Endothelial cell (in vitro differentiated cells): ENCODE measurements around the gene PSMB5. TPM values are rescaled to one million over a fixed set of nuclear protein-coding genes. Genes with fewer than 3 reads are reported as not detected.

Experiments used
- DNase-seq: peaks from one replicate; pipeline ENCODE4 v3.0.0; 2021; ENCODE audit warnings: low spot score
- H3K27ac Mint-ChIP-seq: one replicate; pipeline ENCODE4 v1.8.0; 2021; ENCODE audit warnings: mixed read lengths, inconsistent platforms; ENCODE audit not compliant: unreplicated experiment
- H3K27me3 Mint-ChIP-seq: one replicate; pipeline ENCODE4 v1.8.0; 2021; ENCODE audit warnings: mild to moderate bottlenecking, moderate library complexity, mixed read lengths, inconsistent platforms; ENCODE audit not compliant: unreplicated experiment
- H3K36me3 Mint-ChIP-seq: one replicate; pipeline ENCODE4 v1.8.0; 2021; ENCODE audit warnings: mild to moderate bottlenecking, low read depth, mixed read lengths, inconsistent platforms; ENCODE audit not compliant: unreplicated experiment
- H3K4me1 Mint-ChIP-seq: one replicate; pipeline ENCODE4 v1.8.0; 2021; ENCODE audit warnings: mild to moderate bottlenecking, mixed read lengths, inconsistent platforms; ENCODE audit not compliant: unreplicated experiment
- H3K4me3 Mint-ChIP-seq: one replicate; pipeline ENCODE4 v1.8.0; 2021; ENCODE audit warnings: mild to moderate bottlenecking, mixed read lengths, inconsistent platforms; ENCODE audit not compliant: unreplicated experiment
- H3K9me3 Mint-ChIP-seq: one replicate; pipeline ENCODE4 v1.8.0; 2021; ENCODE audit warnings: mixed read lengths, inconsistent platforms; ENCODE audit not compliant: unreplicated experiment
- CTCF ChIP-seq: fragments of 200-600 bp; sonication (generic); IDR thresholded peaks from one replicate; pipeline ENCODE4 v1.5.0; 2021; ENCODE audit warnings: antibody characterized with exemption; ENCODE audit not compliant: unreplicated experiment
- total RNA-seq: library from RNA; stranded (reverse); fragmentation: NEBNext Ultra II Directional; extraction: Animal tissue kit (Norgen Biotek cat#: 25700); gene quantifications from one replicate; pipeline ENCODE4 v1.2.1, GENCODE V29; 2021; ENCODE audit not compliant: unreplicated experiment

The PSMB5 gene
- total RNA-seq, 1 donor from 2014 or later: 177 TPM

GRCh38 chr14:23066855-23067744 lies 32.4 kb upstream of the PSMB5 start:
- no peak for TF ChIP-seq CTCF
- DNase-seq: no peak
- no peaks in the 10 kb centered on the region for H3K9me3 Mint-ChIP-seq
- peak overlapping the region; percentile 37 for H3K4me3 Mint-ChIP-seq
- no peak overlapping the region for H3K27ac Mint-ChIP-seq
- H3K4me1 Mint-ChIP-seq: peaks cover 24% of the 10 kb centered on the region
- H3K27me3 Mint-ChIP-seq: peaks cover 8% of the 10 kb centered on the region
- peaks cover 59% of the 10 kb centered on the region for H3K36me3 Mint-ChIP-seq

GRCh38 chr14:23066368-23066767 lies 31.7 kb upstream of the PSMB5 start:
- peaks cover 17% of the 10 kb centered on the region for H3K4me1 Mint-ChIP-seq

GRCh38 chr14:23063601-23064000 lies 28.9 kb upstream of the PSMB5 start:
- H3K4me1 Mint-ChIP-seq: peaks cover 7% of the 10 kb centered on the region
- peaks cover 3% of the 10 kb centered on the region for H3K27me3 Mint-ChIP-seq
- no peak for DNase-seq
- peak overlapping the region; percentile 5 for H3K4me3 Mint-ChIP-seq
- peaks cover 50% of the 10 kb centered on the region for H3K36me3 Mint-ChIP-seq
- no peak for TF ChIP-seq CTCF
- H3K9me3 Mint-ChIP-seq: no peaks in the 10 kb centered on the region
- no peak overlapping the region for H3K27ac Mint-ChIP-seq

More at GRCh38 chr14:23066368-23066767, 31.7 kb upstream of the PSMB5 start:
- Mint-ChIP-seq H3K27ac (no peak overlapping the region), H3K9me3 (no peaks in the 10 kb centered on the region), H3K36me3 (peaks cover 59% of the 10 kb centered on the region), H3K4me3 (no peak overlapping the region), H3K27me3 (peaks cover 8% of the 10 kb centered on the region)
- DNase-seq: no peak
- no peak for TF ChIP-seq CTCF

- Mint-ChIP-seq H3K27ac (peak overlapping the region; percentile 51), H3K4me1 (peaks cover 8% of the 10 kb centered on the region), H3K4me3 (no peak overlapping the region), H3K36me3 (peaks cover 44% of the 10 kb centered on the region), H3K9me3 (no peaks in the 10 kb centered on the region), H3K27me3 (peaks cover 3% of the 10 kb centered on the region)
- TF ChIP-seq CTCF: no peak
- no peak for DNase-seq
Measured at GRCh38 chr14:23062002-23062401, 27.3 kb upstream of the PSMB5 start.
